HG03159 (cell line): ENCODE data around the gene DRICH1.
"Not testable (repeated sequence)": the region's sequence is repeated elsewhere in the genome, so short reads cannot be mapped to it uniquely, and the experiment has no call there.

Experiments used
- ATAC-seq: cut with Tn5 transposase; IDR thresholded peaks from one replicate; pipeline ENCODE4 v1.9.1; 2021; ENCODE audit warnings: mild to moderate bottlenecking, moderate library complexity; ENCODE audit not compliant: unreplicated experiment

The DRICH1 gene

GRCh38 chr22:23651676-23652075 is 19.6 kb upstream of the DRICH1 start:
- no peak for ATAC-seq

DNA sequence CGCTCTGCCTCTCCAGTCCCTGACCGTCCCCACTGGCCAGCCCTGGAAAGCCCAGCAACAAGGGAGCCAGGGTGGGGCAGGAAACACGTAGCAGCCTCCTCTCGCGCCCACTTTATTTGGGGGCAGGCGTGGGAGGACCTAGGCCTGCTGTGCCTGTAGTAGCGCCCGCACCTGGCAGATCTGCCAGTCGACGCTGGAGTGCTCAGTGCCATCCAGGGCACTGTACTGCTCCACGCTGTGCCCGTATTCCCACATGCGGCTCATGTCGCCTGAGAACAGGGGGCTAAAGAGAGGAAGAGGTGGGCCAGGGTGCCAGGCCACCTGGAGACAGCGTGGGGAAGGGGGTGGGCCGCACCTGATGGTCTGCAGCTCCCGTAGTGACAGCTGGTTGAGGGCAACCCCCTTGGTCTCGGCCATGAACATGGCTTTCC is 17.0 kb upstream of the DRICH1 start:
- no peak for ATAC-seq

DNA sequence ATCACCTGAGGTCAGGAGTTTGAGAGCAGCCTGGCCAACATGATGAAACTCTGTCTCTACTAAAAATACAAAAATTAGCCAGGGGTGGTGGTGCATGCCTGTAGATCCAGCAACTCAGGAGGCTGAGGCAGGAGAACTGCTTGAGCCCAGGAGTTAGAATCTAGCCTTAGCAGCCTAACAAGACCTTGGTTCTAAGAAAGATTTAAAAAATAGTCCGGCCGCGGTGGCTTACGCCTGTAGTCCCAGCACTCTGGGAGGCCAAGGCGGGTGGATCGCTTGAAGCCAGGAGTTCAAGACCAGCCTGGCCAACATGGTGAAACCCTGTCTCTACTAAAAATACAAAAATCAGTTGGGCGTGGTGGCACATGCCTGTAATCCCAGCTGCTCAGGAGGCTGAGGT is 14.4 kb upstream of the DRICH1 start:
- ATAC-seq: not testable (repeated sequence)

GRCh38 chr22:23640206-23640605 is 8.1 kb upstream of the DRICH1 start:
- not testable (repeated sequence) for ATAC-seq

GRCh38 chr22:23639661-23640060 is 7.5 kb upstream of the DRICH1 start:
- no peak for ATAC-seq

GRCh38 chr22:23638611-23639010 is 6.5 kb upstream of the DRICH1 start:
- ATAC-seq: no peak

GRCh38 chr22:23635291-23635690 is 3.2 kb upstream of the DRICH1 start:
- ATAC-seq: not testable (repeated sequence)

GRCh38 chr22:23628056-23628743 is 3.9 kb downstream of the DRICH1 start:
- not testable (repeated sequence) for ATAC-seq

DNA sequence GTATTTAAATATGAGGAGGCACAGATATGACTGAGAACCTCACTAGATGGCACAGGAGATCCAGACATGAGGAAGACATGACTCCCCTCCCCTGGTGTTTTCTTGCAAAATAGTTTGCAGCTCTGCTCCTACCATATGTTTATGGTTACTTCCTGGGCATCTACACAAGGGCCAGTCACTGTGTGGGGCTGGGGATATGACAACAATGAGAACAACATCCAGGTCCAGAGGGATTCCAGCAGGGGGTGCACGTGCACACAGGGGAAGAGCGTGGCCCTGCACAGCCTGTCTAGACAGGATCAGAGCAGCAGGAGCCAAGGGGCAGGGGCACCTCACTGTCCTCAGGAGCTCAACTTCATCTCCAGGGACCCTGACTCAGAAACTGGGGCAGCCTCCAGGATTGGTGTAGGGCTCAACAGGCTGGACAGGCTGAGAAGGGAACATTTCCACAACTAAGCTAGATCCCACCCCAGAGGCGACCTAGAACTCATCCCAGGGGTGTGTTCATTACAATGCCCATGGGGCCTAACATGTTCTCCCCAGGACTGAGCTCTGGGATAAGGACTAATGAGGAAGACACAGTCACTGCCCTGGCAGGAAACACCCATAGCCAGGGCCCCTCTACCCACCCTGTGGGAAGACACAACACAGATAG is 4.6 kb downstream of the DRICH1 start:
- not testable (repeated sequence) for ATAC-seq

DNA sequence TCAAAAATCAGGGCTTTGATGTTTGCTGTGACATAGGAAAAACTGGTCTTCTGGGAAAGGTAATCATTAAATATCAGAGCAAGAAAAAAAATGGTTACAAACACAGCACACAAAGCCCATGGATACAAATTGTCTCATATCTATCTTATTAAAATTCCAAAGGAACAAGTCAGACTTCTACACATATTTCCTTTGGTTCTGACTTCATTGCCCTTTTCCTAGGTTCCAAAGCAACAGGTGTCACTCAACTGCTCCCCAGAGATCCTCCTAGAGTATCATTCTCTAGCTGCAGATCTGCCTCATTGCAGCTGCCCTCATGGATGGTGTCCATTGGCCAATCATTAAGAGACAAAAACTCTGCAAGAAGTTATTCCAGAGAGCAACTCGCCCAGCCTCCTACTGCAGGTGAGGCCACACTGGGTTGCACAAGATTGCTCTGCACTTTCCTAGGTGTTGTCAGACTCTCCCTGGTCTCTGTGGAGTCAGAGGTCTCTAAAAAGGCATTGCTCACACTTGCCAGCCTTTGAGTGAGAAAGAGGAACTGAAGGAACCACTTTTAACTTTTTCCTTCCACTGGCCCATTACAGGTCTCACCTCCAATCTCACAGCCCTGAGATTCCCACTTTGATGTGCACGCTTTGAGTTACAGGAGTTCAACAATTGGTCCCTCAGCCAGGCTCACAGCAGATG is 5.7 kb downstream of the DRICH1 start:
- no peak for ATAC-seq

- ATAC-seq: no peak
Observed at GRCh38 chr22:23622634-23623033, 9.5 kb downstream of the DRICH1 start.

DNA sequence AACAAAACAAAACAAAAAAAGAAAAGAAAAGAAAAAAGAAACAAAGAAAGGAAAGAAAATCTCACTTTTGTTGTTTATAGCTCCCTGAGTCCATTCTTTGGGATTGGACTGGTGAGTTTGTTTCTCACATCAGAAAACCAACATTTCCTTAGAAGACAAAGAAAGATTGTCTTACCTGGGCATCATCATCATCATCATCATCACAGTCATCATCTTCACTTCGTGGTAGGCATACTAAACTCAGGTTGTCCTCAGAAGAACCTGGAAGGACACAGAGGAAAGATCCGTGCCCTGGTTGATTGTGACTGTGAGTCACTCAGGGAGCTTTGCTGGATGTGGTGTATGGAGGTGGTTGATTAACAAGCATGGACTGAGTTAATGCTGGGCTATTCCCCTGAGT is 10.2 kb downstream of the DRICH1 start:
- ATAC-seq: not testable (repeated sequence)

DNA sequence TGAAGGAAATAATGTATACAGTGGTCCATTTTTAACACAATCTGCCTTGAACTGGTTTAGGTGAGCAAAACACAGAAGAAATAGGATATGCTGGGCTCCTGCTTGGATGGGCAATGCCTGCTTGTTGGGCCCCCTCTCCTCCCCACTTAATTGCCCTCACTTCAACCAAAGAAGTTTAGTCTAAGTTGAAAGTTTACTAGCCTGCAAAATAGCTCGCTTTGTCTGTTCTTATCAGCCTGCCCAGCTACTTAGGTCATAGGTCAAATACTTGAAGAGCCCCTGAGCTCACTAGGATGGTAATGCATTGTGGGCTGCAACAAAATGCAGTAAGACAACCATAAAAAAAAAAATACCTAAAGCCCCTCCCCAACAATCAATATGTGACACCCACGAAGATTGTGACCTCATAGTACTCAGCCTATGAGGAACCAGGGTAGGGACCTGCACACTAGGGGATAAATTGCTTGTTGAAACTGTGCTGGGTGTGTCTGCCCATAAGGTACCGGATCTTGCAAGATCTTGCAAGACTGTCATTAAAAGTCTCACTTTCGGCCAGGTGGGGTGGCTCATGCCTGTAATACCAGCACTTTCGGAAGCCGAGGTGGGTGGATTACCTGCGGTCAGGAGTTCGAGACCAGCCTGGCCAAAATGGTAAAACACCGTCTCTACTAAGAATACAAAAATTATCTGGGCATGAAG is 10.9 kb downstream of the DRICH1 start:
- ATAC-seq: no peak

DNA sequence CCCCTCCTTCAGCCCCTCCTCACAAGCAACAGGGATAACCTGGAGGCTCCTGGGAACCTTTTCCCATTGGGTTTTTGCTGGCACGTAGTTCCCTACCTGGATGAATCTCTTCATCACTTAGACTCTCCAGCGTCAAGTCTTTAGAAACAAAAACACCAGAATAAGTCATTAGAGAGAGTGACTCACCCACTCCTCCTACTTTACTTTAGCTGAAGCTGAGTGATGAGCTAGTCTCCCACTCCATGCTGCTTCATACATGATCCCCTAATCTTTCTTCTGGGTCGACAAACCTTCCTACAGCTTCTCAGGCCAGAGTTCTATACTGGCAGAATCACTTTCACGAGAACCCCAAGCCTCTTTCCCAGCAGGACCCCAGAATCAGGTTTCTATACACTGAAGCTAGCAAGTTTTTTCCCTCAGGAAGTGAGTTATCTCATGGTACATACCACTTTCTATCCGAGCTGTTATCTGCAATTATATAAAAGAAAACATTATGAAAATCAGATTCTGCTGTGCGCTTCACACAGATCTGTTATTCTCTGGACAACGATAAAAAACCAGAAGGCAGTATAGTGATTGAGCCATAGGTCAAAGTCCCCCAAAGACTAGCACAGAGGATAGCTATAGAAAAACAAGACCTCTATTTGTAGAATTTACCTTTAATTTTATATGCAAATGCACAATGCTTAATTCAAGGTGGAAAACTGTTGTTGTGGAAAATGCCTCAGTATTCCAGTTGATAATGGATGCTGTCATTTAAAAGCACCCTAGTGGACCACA is 18.7 kb downstream of the DRICH1 start:
- ATAC-seq: no peak

GRCh38 chr22:23609983-23610781 is 21.9 kb downstream of the DRICH1 start:
- ATAC-seq: no peak

DNA sequence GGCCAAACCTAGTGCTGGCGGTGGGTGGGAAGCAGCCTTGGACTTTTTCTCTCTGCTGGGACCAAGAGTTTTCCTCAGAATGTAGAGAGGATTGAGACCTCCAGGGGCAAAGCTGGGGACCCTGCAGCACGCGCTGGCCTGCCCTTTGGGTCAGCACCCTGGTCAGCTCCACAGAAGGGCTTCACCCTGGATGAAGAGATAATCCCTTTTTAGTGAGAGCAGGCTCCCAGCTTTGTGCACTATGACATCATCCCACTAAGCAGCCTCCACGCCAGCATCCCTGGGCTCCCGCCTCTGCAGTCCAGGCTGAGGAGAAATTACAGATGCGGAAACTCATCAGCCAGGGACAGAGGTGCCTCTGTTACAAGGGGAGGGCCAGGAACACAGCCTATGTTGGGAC is 23.5 kb downstream of the DRICH1 start:
- no peak for ATAC-seq

DNA sequence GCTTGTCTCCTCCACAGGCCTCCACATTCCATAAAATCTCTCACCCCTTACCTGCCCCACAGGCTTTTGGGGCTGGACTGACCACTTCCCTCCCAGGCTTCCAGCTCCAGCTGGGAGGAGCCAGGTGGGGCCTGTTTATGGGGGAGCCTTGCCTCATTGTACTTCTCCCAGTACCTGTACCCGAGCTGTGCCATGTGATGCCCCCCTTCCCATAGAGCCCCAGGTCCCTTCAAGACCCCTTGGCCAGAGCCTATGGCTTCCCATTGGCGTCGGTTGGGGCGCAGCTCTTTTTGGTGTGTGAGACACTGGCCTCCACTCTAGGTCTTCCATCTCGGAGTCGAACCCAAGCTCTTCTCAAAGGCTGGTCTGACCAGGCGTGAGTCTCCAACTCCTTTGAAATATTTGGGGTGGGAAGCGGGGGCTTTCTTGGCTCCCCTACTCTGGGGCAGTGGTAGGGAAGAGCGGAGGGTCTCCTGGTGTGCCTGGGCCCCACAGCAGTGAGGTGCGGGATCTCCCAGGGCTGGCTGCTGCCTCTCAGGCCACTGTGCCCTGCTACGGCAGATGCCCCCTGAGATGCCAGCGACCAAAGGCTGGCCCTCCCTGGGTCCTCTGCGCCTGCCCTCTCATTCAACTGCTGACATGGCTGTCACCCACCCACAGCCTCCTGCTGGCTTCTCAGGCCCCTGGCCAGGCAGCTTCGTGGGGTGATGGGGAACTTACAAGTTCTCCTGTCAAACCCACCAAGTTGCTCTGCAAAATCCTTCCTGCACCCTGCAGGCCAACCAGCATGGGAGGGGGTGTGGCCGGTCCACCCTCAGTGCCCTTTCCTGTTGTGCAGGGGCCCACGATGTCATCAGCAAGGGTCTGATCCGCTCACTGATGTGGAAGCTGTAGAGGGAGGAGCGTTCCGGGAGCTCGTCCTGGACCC is 25.7 kb downstream of the DRICH1 start:
- ATAC-seq: no peak

DNA sequence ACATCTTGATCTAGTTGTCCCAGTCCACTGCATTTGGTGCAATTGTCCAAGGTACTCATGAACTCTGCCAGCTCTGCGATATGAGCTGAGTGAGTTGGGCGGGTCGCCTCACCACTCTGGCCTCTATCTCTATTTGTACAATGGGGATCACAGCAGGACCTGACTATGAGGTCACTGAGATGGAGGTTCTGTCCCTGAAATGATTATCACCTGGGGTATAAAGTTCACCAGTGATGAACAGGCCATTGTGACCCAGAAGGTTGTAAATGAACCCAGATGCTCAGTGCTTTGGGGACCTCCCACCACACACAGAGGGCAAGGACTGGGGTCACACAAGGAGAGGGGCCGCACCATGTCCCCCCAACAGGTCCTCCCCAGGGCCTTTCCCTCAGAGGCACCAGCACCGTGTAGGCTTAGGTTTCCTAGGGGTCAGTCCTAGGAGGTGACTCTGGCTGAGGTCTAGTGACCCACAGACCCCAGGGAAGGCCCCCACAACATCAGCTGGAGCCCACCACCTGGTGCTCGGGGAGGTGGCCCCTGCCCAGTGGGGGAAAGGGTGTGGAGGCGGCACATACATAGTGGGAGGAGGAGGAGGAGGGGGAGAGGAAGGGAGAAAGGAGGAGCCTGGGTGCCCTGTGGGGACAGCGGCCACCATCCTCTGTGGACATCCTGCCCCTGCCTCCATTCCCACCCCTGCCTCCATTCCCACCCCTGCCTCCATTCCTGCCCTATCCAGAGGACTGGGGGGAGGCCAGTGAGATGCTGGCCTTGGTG is 27.0 kb downstream of the DRICH1 start:
- ATAC-seq: no peak
